ENCODE data around the gene DGKI.

GRCh38 chr7:137671920-137672319 lies 174.9 kb downstream of the DGKI start:
- TF ChIP-seq CTCF (IDR thresholded peaks at IDR 0.05; ENCODE audit: insufficient read depth, low read length, poor library complexity, severe bottlenecking) (no peak), EZH2phosphoT487 (conservative IDR thresholded peaks at IDR 0.05; ENCODE audit: low read length) (no peak)
